Measurements from ENCODE around the gene CCDC160.
"Not testable (repeated sequence)": the region's sequence is repeated elsewhere in the genome, so short reads cannot be mapped to it uniquely, and the experiment has no call there.

CCDC160 gene

GRCh38 chrX:134236626-134237614 lies at the start of gene CCDC160:
Gene CCDC160 (plus strand): TSS chrX:134237182. CDS start chrX:134244801, 7,619 bp downstream.
- H3K27me3 Mint-ChIP-seq: peaks cover 22% of the 10 kb centered on the region
- H3K4me1 Mint-ChIP-seq (ENCODE audit: low read depth): peaks cover 4% of the 10 kb centered on the region
- H3K27ac Mint-ChIP-seq: no peak within 1 kb of the TSS
- H3K36me3 Mint-ChIP-seq (ENCODE audit: low read depth): no peaks in the 10 kb centered on the region
- H3K9me3 Mint-ChIP-seq: no peaks in the 10 kb centered on the region
- peak within 1 kb of the TSS; percentile 37 for H3K4me3 Mint-ChIP-seq

- Mint-ChIP-seq H3K4me1 (ENCODE audit: low read depth) (peaks cover 12% of the 10 kb centered on the region), H3K4me3 (no peak overlapping the region), H3K27me3 (no peaks in the 10 kb centered on the region), H3K36me3 (ENCODE audit: low read depth) (no peaks in the 10 kb centered on the region), H3K9me3 (no peaks in the 10 kb centered on the region), H3K27ac (no peak overlapping the region)
These were observed 45.7 kb upstream of the CCDC160 start for GRCh38 chrX:134191281-134191680.

DNA sequence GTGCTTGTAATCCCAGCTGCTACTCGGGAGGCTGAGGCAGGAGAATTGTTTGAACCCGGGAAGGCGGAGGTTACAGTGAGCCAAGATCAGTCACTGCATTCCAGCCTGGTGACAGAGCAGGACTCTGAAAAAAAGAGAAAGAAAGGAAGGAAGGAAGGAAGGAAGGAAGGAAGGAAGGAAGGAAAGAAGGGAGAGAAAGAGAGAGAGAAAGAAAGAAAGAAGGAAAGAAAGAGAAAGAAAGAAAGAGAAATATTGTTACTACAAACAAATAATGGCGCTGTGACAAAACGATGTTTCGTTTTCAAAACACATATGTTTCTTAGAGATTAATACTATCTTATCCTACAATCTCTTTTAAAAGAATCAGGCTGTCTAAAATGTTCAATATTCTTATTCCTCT lies 42.1 kb upstream of the CCDC160 start:
- H3K9me3 Mint-ChIP-seq: no peaks in the 10 kb centered on the region
- no peaks in the 10 kb centered on the region for H3K27me3 Mint-ChIP-seq
- no peak overlapping the region for H3K27ac Mint-ChIP-seq
- H3K4me1 Mint-ChIP-seq (ENCODE audit: low read depth): no peaks in the 10 kb centered on the region
- no peaks in the 10 kb centered on the region for H3K36me3 Mint-ChIP-seq (ENCODE audit: low read depth)
- H3K4me3 Mint-ChIP-seq: no peak overlapping the region

GRCh38 chrX:134202561-134202960 lies 34.4 kb upstream of the CCDC160 start:
- H3K9me3 Mint-ChIP-seq: no peaks in the 10 kb centered on the region
- H3K4me3 Mint-ChIP-seq: no peak overlapping the region
- no peak overlapping the region for H3K27ac Mint-ChIP-seq
- no peaks in the 10 kb centered on the region for H3K4me1 Mint-ChIP-seq (ENCODE audit: low read depth)
- H3K36me3 Mint-ChIP-seq (ENCODE audit: low read depth): no peaks in the 10 kb centered on the region
- no peaks in the 10 kb centered on the region for H3K27me3 Mint-ChIP-seq

DNA sequence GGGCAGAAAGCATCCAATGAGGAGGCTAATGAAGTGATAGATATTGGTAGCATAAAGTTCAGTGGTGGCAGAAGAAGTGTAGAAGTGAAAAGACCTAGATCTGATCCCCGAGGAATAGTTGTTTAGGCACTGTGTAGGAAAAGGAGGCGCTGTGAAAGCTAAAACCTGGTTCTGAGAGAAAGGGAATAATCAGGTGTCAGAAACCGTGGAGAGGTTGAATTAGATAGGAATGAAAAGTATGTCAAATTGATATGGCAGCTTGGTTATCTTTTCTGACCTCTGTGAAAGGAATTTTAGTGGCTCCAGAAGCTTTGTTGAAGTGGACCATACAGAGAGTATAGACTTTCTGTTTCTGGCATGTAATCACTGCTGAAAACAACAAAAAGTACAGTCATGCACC lies 30.8 kb upstream of the CCDC160 start:
- Mint-ChIP-seq H3K27me3 (no peaks in the 10 kb centered on the region), H3K36me3 (ENCODE audit: low read depth) (no peaks in the 10 kb centered on the region), H3K4me3 (no peak overlapping the region), H3K9me3 (peaks cover 5% of the 10 kb centered on the region), H3K27ac (no peak overlapping the region), H3K4me1 (ENCODE audit: low read depth) (no peaks in the 10 kb centered on the region)

DNA sequence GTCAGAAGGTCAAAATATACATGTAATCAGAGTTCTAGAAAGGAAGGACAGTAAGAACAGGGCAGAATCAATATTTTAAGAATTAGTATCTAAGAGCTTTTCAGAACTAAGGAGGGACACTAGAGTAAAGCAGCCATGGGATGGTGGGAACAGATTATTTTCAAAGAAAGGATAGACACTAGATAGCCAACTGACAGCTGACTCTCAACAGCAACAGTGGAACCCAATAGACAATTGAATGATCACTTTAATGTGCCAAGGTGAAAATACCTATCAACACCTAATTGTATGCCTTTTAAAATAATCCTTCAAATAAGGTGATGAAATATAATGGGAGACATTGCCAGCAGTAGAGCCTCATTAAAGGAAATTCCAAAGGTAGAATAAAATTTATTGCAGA lies 26.5 kb upstream of the CCDC160 start:
- Mint-ChIP-seq H3K4me3 (no peak overlapping the region), H3K27ac (no peak overlapping the region), H3K9me3 (peaks cover 5% of the 10 kb centered on the region), H3K36me3 (ENCODE audit: low read depth) (no peaks in the 10 kb centered on the region), H3K27me3 (no peaks in the 10 kb centered on the region), H3K4me1 (ENCODE audit: low read depth) (no peaks in the 10 kb centered on the region)

- no peaks in the 10 kb centered on the region for H3K4me1 Mint-ChIP-seq (ENCODE audit: low read depth)
- no peaks in the 10 kb centered on the region for H3K9me3 Mint-ChIP-seq
- peaks cover 21% of the 10 kb centered on the region for H3K27me3 Mint-ChIP-seq
- no peaks in the 10 kb centered on the region for H3K36me3 Mint-ChIP-seq (ENCODE audit: low read depth)
- H3K27ac Mint-ChIP-seq: no peak overlapping the region
- H3K4me3 Mint-ChIP-seq: no peak overlapping the region
These were observed 1.7 kb upstream of the CCDC160 start for GRCh38 chrX:134235236-134235635.

GRCh38 chrX:134238144-134238543 lies 1.2 kb downstream of the CCDC160 start:
- H3K27ac Mint-ChIP-seq; H3K4me3 Mint-ChIP-seq; H3K4me1 Mint-ChIP-seq (ENCODE audit: low read depth); H3K36me3 Mint-ChIP-seq (ENCODE audit: low read depth); H3K9me3 Mint-ChIP-seq: not testable (repeated sequence)
- peaks cover 22% of the 10 kb centered on the region for H3K27me3 Mint-ChIP-seq

GRCh38 chrX:134239016-134239415 lies 2.0 kb downstream of the CCDC160 start:
- peaks cover 22% of the 10 kb centered on the region for H3K27me3 Mint-ChIP-seq
- H3K9me3 Mint-ChIP-seq: no peaks in the 10 kb centered on the region

GRCh38 chrX:134240209-134240608 lies 3.2 kb downstream of the CCDC160 start:
- Mint-ChIP-seq H3K4me3 (no peak overlapping the region), H3K27ac (no peak overlapping the region), H3K9me3 (no peaks in the 10 kb centered on the region), H3K27me3 (peaks cover 26% of the 10 kb centered on the region), H3K4me1 (ENCODE audit: low read depth) (peaks cover 9% of the 10 kb centered on the region), H3K36me3 (ENCODE audit: low read depth) (no peaks in the 10 kb centered on the region)

More at GRCh38 chrX:134239016-134239415, 2.0 kb downstream of the CCDC160 start:
- Mint-ChIP-seq H3K36me3 (ENCODE audit: low read depth) (no peaks in the 10 kb centered on the region), H3K4me3 (no peak overlapping the region), H3K27ac (no peak overlapping the region), H3K4me1 (ENCODE audit: low read depth) (peaks cover 9% of the 10 kb centered on the region)

DNA sequence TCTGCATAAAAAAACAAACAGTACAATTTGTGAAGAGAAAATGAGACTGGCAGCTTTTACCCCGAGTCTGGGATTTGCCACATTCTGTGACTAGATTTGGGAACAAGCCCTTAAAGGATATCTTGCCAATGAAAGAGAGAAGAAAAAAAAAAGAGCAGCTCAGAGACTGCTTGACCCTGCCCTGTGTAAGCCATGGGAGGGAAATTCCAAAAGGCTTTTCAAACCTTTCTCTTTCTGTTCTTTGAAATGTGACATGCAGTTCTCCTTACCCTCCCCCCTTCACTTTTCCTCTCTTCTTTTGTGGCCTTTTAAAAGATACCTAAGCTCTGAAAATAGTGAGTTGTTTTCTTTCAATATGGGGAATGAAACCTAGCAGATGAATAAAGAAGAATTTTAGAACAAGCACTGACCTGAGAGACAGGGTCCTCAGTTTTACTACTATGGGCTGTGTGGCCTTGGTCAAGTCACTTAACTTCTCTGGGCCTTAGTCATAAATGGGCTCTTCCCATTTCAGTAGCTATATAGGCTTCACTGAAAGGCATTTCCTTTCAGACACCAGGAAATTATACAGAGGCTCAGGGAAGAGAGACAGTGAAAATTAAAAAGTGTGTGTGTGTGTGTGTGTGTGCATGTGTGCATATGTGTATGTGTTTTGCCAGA lies 5.1 kb downstream of the CCDC160 start:
- peaks cover 21% of the 10 kb centered on the region for H3K27me3 Mint-ChIP-seq
- H3K36me3 Mint-ChIP-seq (ENCODE audit: low read depth): no peaks in the 10 kb centered on the region

DNA sequence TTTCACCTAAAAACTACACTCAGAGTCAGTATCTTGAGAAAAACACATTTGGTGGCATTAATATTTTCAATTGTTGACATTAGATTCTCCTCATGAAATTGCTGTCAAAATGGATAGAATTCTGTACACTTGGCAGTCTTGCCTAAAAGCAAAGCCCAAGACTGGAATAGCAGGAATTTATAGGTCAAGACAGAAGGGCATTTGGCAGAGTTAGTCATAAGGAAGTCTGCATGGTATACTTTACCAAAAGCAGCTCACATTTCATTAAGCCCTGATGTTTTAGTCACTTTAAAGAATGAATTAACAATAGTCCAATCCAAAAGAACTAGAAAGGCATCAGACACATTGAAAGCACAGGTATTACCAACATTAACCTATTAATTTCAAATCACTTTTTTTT lies 7.1 kb downstream of the CCDC160 start:
- peaks cover 9% of the 10 kb centered on the region for H3K4me1 Mint-ChIP-seq (ENCODE audit: low read depth)
- H3K27ac Mint-ChIP-seq: no peak overlapping the region
- H3K27me3 Mint-ChIP-seq: peaks cover 13% of the 10 kb centered on the region
- H3K36me3 Mint-ChIP-seq (ENCODE audit: low read depth): no peaks in the 10 kb centered on the region
- H3K4me3 Mint-ChIP-seq: no peak overlapping the region
- H3K9me3 Mint-ChIP-seq: no peaks in the 10 kb centered on the region

More for the DNA sequence above, 5.1 kb downstream of the CCDC160 start:
- Mint-ChIP-seq H3K9me3 (no peaks in the 10 kb centered on the region), H3K4me3 (no peak overlapping the region), H3K4me1 (ENCODE audit: low read depth) (peaks cover 9% of the 10 kb centered on the region), H3K27ac (no peak overlapping the region)

GRCh38 chrX:134246282-134246681 lies 9.3 kb downstream of the CCDC160 start:
- H3K27ac Mint-ChIP-seq: no peak overlapping the region
- H3K9me3 Mint-ChIP-seq: no peaks in the 10 kb centered on the region
- H3K27me3 Mint-ChIP-seq: peaks cover 3% of the 10 kb centered on the region
- H3K36me3 Mint-ChIP-seq (ENCODE audit: low read depth): no peaks in the 10 kb centered on the region
- H3K4me3 Mint-ChIP-seq: no peak overlapping the region
- peaks cover 9% of the 10 kb centered on the region for H3K4me1 Mint-ChIP-seq (ENCODE audit: low read depth)

DNA sequence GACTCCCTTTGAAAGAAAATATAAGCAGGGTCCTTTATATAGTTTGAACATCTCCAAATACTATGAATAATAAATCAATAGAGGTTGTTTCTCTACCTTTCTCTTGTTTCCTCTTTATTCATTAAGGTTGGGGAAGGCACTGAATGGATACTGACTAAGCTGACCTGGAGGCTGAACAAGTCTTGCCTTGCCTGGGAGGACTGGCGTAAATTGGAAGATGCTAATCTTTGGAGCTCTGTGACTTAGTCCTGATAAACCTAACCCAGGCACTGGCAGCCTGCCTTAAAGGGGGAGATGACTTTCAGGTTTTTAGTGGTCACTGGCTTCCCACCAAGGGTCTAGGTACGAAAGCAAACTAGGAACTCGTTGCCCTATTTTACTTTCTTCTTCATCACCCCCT lies 10.5 kb downstream of the CCDC160 start:
- no peaks in the 10 kb centered on the region for H3K4me1 Mint-ChIP-seq (ENCODE audit: low read depth)
- no peaks in the 10 kb centered on the region for H3K9me3 Mint-ChIP-seq
- H3K27ac Mint-ChIP-seq: no peak overlapping the region
- no peak overlapping the region for H3K4me3 Mint-ChIP-seq
- peaks cover 3% of the 10 kb centered on the region for H3K27me3 Mint-ChIP-seq
- H3K36me3 Mint-ChIP-seq (ENCODE audit: low read depth): no peaks in the 10 kb centered on the region

DNA sequence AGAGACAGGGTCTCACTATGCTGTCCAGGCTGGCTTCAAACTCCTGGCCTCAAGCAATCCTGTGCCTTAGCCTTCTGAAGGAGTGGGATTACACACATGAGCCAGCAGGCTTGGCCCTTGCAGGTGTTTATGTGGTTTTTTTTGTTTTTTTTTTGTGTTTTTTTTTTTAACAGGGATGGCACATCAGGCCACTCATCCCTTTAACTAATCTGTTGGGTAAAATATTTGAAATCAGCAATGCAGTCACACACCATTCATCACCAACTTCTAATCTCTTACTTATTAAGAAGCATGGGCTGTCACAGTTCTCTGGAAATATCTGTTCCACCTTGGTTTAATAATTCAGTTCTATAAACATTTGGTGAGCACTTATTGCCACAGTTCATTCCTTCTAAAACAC lies 12.3 kb downstream of the CCDC160 start:
- H3K9me3 Mint-ChIP-seq: no peaks in the 10 kb centered on the region
- no peaks in the 10 kb centered on the region for H3K4me1 Mint-ChIP-seq (ENCODE audit: low read depth)
- H3K36me3 Mint-ChIP-seq (ENCODE audit: low read depth): no peaks in the 10 kb centered on the region
- H3K4me3 Mint-ChIP-seq: no peak overlapping the region
- H3K27me3 Mint-ChIP-seq: peaks cover 3% of the 10 kb centered on the region
- no peak overlapping the region for H3K27ac Mint-ChIP-seq
